Measurements from ENCODE around the gene ZNF785. TPM values are rescaled to one million over a fixed set of nuclear protein-coding genes. Genes with fewer than 3 reads are reported as not detected.

Gene ZNF785
- total RNA-seq, 1 experiment from 2014 or later: 18.8 TPM

GRCh38 chr16:30532285-30533145 lies 53.0 kb downstream of the ZNF785 start:
- H3K4ac ChIP-seq (ENCODE audit: low read depth, low read length): no peak overlapping the region
- H3K27ac ChIP-seq (ENCODE audit: insufficient read length, low read depth, low read length): no peak overlapping the region
- Mint-ChIP-seq H3K27ac (peak overlapping the region in 1 of 3 experiments; percentile 92; a peak in 2 of 7 replicates), H3K27me3 (ENCODE audit: low read depth) (no peaks in the 10 kb centered on the region), H3K4me1 (peaks cover 34% of the 10 kb centered on the region in 2 experiments), H3K4me3 (no peak overlapping the region), H3K9me3 (no peaks in the 10 kb centered on the region; a peak in 1 of 5 replicates), H3K36me3 (ENCODE audit: insufficient read depth in 1 of 3, low read depth in 3 of 3) (peaks cover 12 to 29% (median 19%) of the 10 kb centered on the region in 3 experiments; a peak in 6 of 7 replicates)
- H3K18ac ChIP-seq (ENCODE audit: insufficient read length, low read depth, low read length): no peak overlapping the region
- no peak overlapping the region for H4K5ac ChIP-seq (ENCODE audit: insufficient read length, low read depth, low read length)
- no peak overlapping the region for H3K56ac ChIP-seq (ENCODE audit: insufficient read length, low read depth, low read length)
- no CpG with 5 or more reads among the region's 57 CpGs for WGBS (ENCODE audit: extremely low coverage, insufficient read length, low lambda C conversion rate)
- no peaks in the 10 kb centered on the region for H3K79me1 ChIP-seq (ENCODE audit: insufficient read depth, low read depth, low read length, poor library complexity, severe bottlenecking)
- H3K4me1 ChIP-seq (ENCODE audit: insufficient read depth, low read length): peaks cover 2% of the 10 kb centered on the region; the same call in 1 of the 2 replicates
- no peak overlapping the region for H3K23ac ChIP-seq (ENCODE audit: insufficient read length, low read depth, low read length)
- no peaks in the 10 kb centered on the region for H3K9me3 ChIP-seq (ENCODE audit: control insufficient read depth, low read depth, low read length)
- no peak overlapping the region for H3K9ac ChIP-seq (ENCODE audit: extremely low read depth, insufficient read length, low read length)
- H4K8ac ChIP-seq (replicated peaks; ENCODE audit: insufficient read length, low read depth, low read length): no peak overlapping the region
- no peak overlapping the region for H3K14ac ChIP-seq (ENCODE audit: insufficient read depth, low read length)
- H3K23me2 ChIP-seq (ENCODE audit: insufficient read length, low read depth, low read length, poor library complexity, severe bottlenecking): peaks cover 25% of the 10 kb centered on the region
- no peak overlapping the region for H2AFZ ChIP-seq (ENCODE audit: low read length)
- H4K20me1 ChIP-seq (ENCODE audit: control insufficient read depth, insufficient read depth, insufficient read length): no peaks in the 10 kb centered on the region
- H2BK5ac ChIP-seq (ENCODE audit: insufficient read length, low read length): no peak overlapping the region
- no peak overlapping the region for H2BK15ac ChIP-seq (ENCODE audit: low read depth, low read length)
- no peak for TF ChIP-seq CTCF (conservative IDR thresholded peaks at IDR 0.05)
- H2BK12ac ChIP-seq (ENCODE audit: insufficient read length, low read depth, low read length): no peak overlapping the region
- no peak overlapping the region for H3T11ph ChIP-seq (ENCODE audit: low read length)
- no peaks in the 10 kb centered on the region for H3K27me3 ChIP-seq (ENCODE audit: insufficient read depth, low read length)
- no peak for DNase-seq
- H4K91ac ChIP-seq (ENCODE audit: insufficient read length, low read depth, low read length): no peak overlapping the region
- H2BK120ac ChIP-seq (ENCODE audit: low read depth, low read length, poor library complexity, severe bottlenecking): no peak overlapping the region
- H2AK5ac ChIP-seq (ENCODE audit: insufficient read length, low read length): no peak overlapping the region
- no peak overlapping the region for H2BK20ac ChIP-seq (ENCODE audit: low read depth, low read length, poor library complexity, severe bottlenecking)
- no peak overlapping the region for H3K4me2 ChIP-seq (ENCODE audit: insufficient read depth, insufficient read length, low read length)
- no peaks in the 10 kb centered on the region for H3K79me2 ChIP-seq (ENCODE audit: insufficient read depth, low read length)

Other genes with a start within 250 kb of the ZNF785 start
- gene CD2BP2, start 230.4 kb downstream of the ZNF785 start, total RNA-seq (2021): 90.1 and 90.2 TPM in 2 replicates
- 25.6 and 25.8 TPM in 2 replicates for gene TBC1D10B, start 215.2 kb downstream of the ZNF785 start, total RNA-seq (2021)
- 0.70 and 1.4 TPM in 2 replicates for gene MYL11, start 210.9 kb downstream of the ZNF785 start, total RNA-seq (2021)
- 1.4 and 2.5 TPM in 2 replicates for gene SEPTIN1, start 203.1 kb downstream of the ZNF785 start, total RNA-seq (2021)
- gene ZNF48, start 190.3 kb downstream of the ZNF785 start, total RNA-seq (2021): 57.3 and 61.2 TPM in 2 replicates
- 9.7 and 10.5 TPM in 2 replicates for gene ZNF771, start 178.1 kb downstream of the ZNF785 start, total RNA-seq (2021)
- 78.1 and 78.3 TPM in 2 replicates for gene DCTPP1, start 155.7 kb downstream of the ZNF785 start, total RNA-seq (2021)
- 52.6 and 54.1 TPM in 2 replicates for gene SEPHS2, start 139.8 kb downstream of the ZNF785 start, total RNA-seq (2021)
- gene ITGAL, start 113.0 kb downstream of the ZNF785 start, total RNA-seq (2021): not detected in 2 replicates
- gene ZNF768, start 59.1 kb downstream of the ZNF785 start, total RNA-seq (2021): 39.0 and 40.0 TPM in 2 replicates
- gene ZNF747, start 50.8 kb downstream of the ZNF785 start, total RNA-seq (2021): 17.5 and 18.4 TPM in 2 replicates
- gene ZNF764, start 27.3 kb downstream of the ZNF785 start, total RNA-seq (2021): 11.2 and 11.4 TPM in 2 replicates
- 4.3 and 4.5 TPM in 2 replicates for gene ZNF688, start 14.0 kb downstream of the ZNF785 start, total RNA-seq (2021)
- 21.1 and 21.9 TPM in 2 replicates for gene ZNF689, start 24.7 kb upstream of the ZNF785 start, total RNA-seq (2021)
- gene PRR14, start 65.3 kb upstream of the ZNF785 start, total RNA-seq (2021): 11.6 and 13.6 TPM in 2 replicates
- 12.6 and 16.8 TPM in 2 replicates for gene FBRS, start 72.7 kb upstream of the ZNF785 start, total RNA-seq (2021)
- gene SRCAP, start 113.5 kb upstream of the ZNF785 start, total RNA-seq (2021): 63.1 and 65.5 TPM in 2 replicates
- 46.6 and 47.9 TPM in 2 replicates for gene PHKG2, start 162.7 kb upstream of the ZNF785 start, total RNA-seq (2021)
- 5.4 and 7.4 TPM in 2 replicates for gene CFAP119, start 176.4 kb upstream of the ZNF785 start, total RNA-seq (2021)
- 103 and 106 TPM in 2 replicates for gene RNF40, start 176.6 kb upstream of the ZNF785 start, total RNA-seq (2021)
- gene ZNF629, start 201.5 kb upstream of the ZNF785 start, total RNA-seq (2021): 20.0 TPM in 2 replicates